NOMO-1 treated with dmso at 0.1 percent for 144 hours (cell line): ENCODE data around the gene CFAP157.
A peak's percentile ranks its signal among the peaks of the same experiment; 100 is the strongest.
"Not testable (repeated sequence)": the region's sequence is repeated elsewhere in the genome, so short reads cannot be mapped to it uniquely, and the experiment has no call there.

Experiments used
- DNase-seq: peaks from one replicate; lab custom pipeline; 2025; ENCODE audit not compliant: unreplicated experiment; lab: John Stamatoyannopoulos, UW

Gene CFAP157

GRCh38 chr9:127734747-127735529 is 28.1 kb downstream of the CFAP157 start, which contains the start of gene TOR2A:
Gene TOR2A, minus strand, starts transcription at chr9:127735294. Its CDS starts 24 bp downstream, at chr9:127735270.
- peak; percentile 98 for DNase-seq

- no peak for DNase-seq
Measured at GRCh38 chr9:127735530-127736185, 28.9 kb downstream of the CFAP157 start.

DNA sequence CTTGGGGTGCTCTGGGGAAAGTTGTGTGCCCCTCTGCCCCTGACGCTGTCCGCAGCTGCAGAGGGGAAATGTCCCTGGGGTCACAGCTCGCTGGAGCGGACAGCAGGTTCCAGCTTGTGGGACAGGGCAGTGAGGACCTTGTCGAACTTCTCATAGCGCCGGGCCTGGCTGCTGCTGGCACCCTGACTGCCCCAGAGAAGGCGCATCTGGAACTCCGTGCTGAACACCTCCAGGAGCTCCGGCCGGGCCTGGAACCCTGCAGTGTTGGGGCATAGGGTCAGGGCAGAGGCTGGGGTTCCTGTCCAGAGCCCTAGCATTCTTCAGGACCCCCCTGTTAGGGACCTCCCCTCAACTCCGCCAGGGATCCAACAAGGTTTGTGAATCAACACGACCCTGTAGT is 31.9 kb downstream of the CFAP157 start:
- no peak for DNase-seq

DNA sequence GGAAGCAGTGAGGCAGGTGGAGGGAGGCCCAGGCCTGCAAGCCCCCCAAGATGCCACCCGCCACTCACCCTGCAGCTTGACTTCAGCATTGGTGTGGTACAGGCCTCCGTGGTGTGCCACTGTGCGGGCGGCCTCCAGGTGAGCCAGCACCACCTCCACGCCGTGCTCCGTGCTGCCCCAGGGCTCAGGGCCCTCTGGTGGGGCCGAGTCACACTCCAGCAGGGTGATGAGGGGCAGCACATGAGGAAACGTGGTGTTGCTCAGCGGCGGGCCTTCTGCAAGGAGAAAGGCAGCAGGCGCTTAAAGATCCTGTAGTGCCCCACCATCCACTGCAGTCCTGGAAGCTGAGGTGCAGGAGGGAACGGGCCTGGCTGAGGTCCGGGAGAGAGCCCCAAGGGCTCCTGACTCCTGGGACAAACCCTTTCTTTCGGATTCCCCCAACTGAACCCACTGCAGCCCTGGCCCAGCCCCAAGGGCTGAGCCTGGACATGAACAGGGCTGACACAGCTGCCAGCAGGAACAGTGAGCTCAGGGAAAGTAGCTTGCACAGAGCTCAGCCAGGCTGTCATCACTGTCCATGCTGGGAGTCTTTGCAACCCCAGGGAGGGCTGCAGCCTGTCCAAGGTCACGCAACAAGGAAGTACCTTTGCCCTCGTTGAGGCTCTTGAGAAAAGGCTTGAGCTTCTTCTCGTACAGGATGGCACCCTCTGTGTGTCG is 33.0 kb downstream of the CFAP157 start:
- DNase-seq: no peak

- no peak for DNase-seq
Measured at GRCh38 chr9:127741831-127742434, 35.1 kb downstream of the CFAP157 start.

DNA sequence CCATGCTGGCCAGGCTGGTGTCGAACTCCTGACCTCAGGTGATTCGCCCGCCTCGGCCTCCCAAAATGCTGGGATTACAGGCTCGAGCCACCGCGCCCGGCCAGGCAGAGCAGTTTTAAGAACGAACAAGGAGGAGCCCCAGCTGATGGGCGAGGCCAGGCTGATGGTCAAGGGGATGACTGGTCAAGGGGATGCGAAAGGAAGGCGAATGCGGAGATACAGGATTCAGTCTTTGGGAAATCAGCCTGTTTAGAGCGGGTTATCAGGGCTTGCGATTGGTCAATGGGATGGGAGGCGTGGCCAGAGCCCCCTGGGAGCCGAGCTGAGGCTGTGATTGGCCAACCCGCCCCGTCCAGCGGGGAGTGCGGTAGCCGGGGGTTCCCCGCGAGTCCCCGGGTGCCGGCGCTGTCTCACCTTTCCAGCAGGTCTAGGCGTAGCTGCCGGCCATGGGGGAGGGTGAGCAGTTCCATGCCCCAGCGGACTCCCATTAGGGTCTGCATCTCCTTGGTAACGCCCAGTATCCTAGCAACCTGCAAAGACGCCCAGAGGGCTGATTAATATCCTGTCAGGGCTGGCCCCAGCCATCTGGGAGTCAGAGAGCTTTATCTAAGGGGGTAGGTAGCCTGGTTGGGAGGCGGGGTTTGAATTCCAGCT is 35.8 kb downstream of the CFAP157 start:
- DNase-seq: no peak

- DNase-seq: no peak
Measured at GRCh38 chr9:127744398-127745110, 37.8 kb downstream of the CFAP157 start.

- DNase-seq: no peak
Measured at GRCh38 chr9:127746959-127747569, 40.3 kb downstream of the CFAP157 start.

DNA sequence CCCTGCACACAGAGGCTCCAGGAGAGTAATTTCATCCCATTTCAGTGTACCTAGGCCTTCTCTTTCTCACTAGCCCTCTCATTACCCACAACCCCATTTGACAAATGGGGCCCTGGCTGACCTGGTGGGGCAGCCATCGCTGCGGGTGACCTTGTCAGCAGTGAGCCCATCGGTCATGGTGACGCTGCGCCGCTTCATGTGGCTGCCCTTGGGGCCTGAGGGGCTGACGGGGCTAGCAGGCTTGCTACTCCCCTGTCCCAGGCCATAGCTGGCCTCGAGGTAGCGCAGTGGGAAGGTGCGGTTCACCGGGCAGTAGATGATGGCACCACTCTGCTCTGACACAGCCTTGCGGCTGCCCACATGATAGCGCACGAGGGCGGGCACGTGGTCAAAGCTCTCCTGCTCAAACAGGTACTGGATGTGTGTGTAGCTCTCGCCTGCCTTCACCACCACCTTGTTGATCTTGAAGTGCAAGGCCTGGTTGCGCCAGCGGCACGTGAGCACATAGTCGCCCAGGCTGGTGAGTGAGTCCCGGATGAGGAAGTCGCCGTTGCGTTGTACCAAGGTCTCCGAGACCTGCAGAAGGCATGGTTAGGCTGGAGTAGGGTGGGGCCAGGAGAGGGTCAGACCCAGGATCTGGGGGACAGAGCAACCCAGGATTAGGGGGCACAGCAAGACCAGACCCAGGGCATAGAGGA is 42.5 kb downstream of the CFAP157 start:
- DNase-seq: no peak

DNA sequence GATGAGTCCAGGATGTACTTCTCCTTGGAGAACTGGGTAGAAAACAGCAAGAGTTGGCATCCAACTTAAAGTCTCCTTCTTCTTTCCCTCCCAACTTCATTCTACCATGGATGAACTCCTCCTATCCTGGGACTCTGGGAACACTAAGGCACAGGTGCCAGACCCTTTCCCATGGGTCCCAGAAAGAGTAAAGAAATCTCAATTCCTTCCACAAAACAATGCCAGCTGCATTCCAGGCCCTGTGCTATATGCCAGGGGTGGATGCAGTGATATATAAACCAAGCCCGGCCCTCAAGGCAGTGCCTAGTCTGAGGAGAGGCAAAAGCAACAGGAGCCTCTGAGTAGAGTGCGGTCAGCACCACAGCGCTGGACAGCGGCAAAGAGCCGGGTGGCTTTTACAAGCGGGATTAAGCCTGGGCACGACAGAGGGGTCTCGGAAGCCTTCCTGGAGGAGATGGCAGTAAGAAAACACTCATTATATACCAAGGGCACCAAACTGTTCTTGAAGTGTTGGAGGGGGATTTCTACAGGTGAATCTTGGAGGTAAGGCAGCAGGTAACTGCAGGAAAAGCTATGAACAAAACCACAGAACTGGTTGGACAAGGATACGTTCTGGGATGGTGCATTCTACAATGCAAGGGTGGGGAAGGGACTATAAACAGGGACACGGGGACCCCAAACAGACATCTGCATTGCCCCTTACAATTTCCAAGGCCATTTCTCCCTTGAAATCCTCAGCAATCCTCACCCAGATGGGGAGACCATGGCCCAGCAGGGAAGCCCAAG is 44.7 kb downstream of the CFAP157 start:
- DNase-seq: no peak

DNA sequence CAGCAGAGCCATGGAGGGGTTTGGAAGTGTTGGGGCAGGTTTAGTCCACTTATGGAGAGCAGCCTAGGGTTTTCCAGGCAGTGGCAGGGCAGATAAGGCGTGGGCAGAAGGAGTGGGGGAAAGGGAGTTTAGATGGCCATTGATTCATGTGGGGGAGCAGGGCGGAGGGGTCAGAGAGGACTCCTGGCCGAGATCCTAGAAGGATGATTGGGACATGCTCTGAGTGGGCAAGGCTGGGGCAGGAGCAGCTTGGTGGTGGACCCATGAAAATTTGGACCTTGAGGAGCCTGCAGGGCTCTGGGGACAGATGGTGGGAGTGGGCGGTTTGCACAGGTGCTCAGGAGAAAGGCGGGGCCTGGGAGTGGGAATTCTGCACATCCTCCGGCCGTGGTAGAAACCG is 46.4 kb downstream of the CFAP157 start:
- DNase-seq: no peak

DNA sequence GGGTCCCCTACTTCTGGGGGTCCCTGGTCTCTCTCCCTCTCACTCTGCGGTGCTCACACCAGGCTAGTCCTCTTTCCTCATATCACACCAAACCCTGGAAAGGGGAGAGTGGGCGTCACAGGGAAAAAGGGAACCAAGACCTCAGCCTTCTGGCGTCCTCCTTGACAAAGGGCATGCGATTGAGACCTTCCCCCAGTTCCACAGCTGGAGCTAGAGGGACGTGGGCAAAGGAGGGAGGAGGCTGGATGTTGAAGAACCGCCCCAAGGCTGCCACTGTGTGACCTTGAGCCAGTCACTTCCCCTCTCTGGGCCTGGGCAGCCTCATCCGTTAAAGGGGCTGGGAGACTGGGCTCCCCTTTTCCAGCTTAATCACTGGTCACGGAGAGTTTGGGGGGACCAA is 46.8 kb downstream of the CFAP157 start:
- DNase-seq: no peak

DNA sequence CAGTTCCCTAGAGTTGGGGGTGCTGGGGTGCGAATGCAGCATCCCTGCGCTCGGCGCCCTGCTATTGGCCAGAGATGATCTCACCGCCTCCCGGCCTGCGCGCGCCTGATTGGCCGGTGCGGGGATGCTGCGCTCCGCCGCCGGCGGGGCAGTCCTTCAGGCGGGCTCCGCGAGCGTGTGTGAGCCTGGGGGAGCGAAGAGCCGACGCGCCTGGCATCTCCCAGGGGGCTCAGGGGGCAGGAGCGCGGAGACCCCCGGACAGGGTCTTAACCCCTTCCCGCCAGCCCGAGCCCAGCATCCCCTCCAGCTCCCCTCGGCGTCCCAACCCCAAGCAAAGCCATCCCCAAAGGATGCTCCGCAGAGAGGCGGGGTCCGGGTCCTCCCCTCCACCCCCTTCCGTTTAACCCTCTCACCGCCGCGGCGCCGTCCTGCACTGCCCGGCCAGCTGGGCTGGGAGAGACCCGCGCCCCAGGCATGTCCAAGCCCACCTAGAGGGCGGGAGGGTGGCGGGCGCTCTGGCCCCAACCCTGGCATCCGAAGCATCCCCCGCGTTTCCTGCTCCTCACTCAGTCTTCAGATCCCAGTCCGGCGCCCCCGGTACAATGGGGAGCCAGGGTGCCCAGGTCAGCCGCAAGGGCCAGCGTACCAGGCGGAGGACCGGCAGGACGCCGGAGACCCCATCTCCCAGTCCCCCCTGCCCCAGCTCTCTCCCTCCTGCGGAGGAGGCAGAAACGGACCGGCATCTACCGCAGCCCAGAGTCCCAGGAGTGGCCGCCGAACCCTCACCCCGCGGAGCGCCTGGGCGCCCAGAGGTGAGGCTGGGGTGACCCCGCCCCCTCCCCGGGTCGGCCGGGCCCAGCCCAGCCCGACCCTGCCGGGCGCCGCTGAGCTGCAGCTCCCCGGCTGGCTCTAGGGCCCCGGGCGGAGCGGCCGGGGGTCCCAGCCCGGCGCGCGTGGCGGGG is 47.6 kb downstream of the CFAP157 start:
- DNase-seq: no peak

DNA sequence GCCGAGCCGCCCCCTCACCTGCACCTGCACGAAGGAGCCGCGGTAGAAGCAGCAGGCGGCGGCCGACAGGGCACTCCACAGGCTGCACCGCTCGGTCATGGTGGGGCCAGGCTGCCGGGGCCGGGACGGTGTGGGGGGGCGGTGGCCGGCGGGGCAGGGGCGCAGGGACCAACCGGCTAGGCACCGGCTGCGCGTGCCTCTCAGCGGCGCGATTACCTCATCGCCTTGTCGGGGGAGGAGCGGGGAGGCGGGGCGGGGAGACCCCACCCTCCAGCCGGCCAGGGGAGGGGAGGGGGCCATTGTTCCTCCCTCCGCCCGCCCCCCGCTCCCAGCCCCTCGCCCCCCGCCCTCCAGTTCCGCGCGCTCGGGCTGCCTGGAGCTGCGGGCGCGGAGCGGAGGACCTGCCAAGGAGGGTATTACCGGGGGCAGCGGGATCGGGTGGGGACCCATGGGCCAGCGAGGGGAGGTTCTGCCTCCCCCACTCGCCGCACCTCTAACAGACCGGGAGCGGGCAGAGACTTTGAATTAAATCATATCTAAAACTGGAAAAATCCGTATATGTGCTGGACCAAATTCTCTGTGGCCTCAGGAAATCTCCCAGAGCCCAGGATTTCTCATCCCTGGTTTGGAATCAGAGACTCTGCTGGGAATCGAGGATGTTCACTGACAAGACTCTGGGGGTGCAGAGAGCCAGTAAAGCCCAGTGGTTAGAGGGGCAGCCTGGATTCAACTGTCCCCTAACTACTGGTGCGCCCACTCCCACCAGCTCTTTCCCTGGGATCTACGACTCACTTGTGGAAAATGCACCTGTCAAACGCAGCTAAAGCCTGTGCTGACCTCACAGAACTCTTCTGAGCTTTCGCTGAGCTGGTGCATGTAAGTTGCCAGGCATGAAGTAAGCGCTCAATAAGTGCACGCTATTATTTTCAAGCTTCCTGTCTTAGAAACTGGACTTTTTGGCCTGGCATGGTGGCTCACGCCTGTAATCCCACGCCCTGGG is 48.6 kb downstream of the CFAP157 start:
- no peak for DNase-seq

- no peak for DNase-seq
Measured at GRCh38 chr9:127756233-127756632, 49.4 kb downstream of the CFAP157 start.

DNA sequence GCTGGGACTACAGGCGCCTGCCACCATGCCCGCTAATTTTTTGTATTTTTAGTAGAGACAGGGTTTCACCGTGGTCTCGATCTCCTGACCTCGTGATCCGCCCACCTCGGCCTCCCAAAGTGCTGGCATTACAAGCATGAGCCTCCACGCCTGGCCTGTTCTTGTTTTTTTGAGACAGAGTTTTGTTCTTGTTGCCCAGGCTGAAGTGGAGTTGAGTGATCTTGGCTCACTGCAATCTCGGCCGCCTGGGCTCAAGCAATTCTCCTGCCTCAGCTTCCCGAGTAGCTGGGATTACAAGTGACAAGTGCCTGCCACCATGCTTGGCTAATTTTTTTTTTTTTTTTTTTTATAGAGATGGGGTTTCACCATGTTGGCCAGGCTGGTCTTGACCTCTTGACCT is 50.0 kb downstream of the CFAP157 start:
- DNase-seq: not testable (repeated sequence)
